ENCODE data around the gene S100B.

The S100B gene

DNA sequence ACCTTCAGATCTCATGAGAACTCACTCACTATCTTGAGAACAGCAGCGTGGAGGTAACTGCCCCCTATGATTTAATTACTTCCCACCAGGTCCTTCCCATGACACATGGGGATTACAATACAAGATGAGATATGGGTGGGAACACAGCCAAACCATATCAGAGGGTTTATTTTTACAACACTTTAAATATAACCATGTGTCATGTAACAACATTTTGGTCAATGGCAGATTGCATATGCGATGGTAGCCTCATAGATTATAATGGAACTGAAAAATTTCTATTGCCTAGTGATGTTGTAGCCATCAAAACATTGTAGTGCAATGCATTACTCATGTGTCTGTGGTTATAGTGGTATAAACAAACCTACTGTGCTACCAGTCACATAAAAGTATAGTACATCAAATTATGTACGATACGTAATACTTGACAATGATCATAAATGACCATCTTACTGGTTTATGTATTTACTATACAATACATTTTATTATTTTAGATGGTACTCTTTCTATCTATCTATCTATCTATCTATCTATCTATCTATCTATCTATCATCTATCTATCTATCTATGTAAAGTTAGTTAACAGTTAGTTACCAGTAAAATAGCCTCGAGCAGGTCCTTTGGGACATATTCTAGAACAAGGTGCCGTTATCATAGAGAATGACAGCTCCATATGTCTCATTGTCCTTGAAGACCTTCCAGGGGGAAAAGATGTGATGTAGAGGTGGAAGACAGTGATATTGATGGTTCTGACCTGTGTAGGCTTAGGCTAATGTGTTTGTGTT, 12.6 kb upstream of the S100B start:
- H3K36me3 ChIP-seq (ENCODE audit: control insufficient read depth, insufficient read depth, low read length): no peaks in the 10 kb centered on the region
- no peak overlapping the region for H3K27ac ChIP-seq (ENCODE audit: low read depth, low read length, severe bottlenecking)
- 80 to 100% methylated on average over 1 of the region's 6 CpGs for WGBS, 2 experiments (ENCODE audit: insufficient coverage in 2 of 2)
- no peak overlapping the region for H3K4me3 ChIP-seq (ENCODE audit: extremely low read depth, insufficient read depth, low read length, poor library complexity, severe bottlenecking)
- peaks cover 19% of the 10 kb centered on the region for H3K4me1 ChIP-seq (ENCODE audit: control insufficient read depth, insufficient read depth, low read length, poor library complexity, severe bottlenecking)
- peaks cover 10% of the 10 kb centered on the region for H3K9me3 ChIP-seq (ENCODE audit: control insufficient read depth, low read length)

DNA sequence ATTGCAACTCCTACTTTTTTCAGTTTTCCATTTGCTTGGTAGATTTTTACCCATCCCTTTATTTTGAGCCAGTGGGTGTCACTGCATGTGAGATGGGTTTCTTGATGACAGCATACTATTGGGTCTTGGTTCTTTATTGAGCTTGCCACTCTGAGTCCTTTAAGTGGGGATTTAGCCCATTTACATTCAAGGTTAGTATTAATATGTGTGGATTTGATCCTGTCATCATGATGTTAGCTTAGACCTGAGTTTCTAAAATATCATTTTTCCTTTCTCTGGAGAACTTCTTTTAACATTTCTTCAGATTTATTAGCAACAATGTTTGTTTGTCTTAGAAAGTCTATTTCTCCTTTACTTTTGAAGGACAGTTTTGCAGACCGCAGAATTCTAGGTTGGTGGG, 11.8 kb upstream of the S100B start:
- Histone ChIP-seq H3K4me3 (ENCODE audit: extremely low read depth, insufficient read depth, low read length, poor library complexity, severe bottlenecking) (no peak overlapping the region), H3K27ac (ENCODE audit: low read depth, low read length, severe bottlenecking) (no peak overlapping the region), H3K4me1 (ENCODE audit: control insufficient read depth, insufficient read depth, low read length, poor library complexity, severe bottlenecking) (peaks cover 14% of the 10 kb centered on the region), H3K36me3 (ENCODE audit: control insufficient read depth, insufficient read depth, low read length) (no peaks in the 10 kb centered on the region), H3K9me3 (ENCODE audit: control insufficient read depth, low read length) (peaks cover 10% of the 10 kb centered on the region)
- WGBS, 2 experiments (ENCODE audit: insufficient coverage in 2 of 2): no CpG with 5 or more reads among the region's 1 CpG

DNA sequence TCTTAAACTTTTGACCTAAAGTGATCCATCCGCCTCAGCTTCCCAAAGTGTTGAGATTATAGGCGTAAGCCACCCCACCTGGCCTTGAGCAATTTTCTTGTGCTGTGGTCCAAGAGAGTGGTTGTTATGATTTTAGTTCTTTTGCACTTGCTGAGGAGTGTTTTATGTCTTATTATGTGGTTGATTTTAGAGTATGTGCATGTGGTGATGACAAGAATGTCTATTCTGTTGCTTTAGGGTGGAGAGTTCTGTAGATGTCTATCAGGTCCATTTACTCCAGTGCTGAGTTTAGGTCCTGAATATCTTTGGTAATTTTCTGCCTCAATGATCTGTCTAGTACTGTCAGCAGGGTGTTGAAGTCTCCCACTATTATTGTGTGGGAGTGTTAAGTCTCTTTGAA, 11.2 kb upstream of the S100B start:
- WGBS, 2 experiments (ENCODE audit: insufficient coverage in 2 of 2): 87 to 96% methylated on average over 2 of the region's 2 CpGs

DNA sequence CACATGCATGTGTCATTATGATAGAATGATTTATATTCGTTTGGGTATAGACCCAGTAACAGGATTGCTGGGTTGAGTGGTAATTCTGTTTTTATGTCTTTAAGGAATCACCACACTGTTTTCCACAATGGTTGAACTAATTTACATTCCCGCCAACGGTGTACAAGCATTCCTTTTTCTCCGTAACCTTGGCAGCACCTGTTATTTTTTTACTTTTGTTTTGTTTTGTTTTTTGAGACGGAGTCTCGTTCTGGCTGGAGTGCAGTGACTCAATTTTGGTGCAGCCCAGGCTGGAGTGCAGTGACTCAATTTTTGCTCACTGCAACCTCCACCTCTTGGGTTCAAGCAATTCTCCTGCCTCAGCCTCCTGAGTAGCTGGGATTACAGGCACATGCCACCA, 8.5 kb upstream of the S100B start:
- Histone ChIP-seq H3K4me3 (ENCODE audit: extremely low read depth, insufficient read depth, low read length, poor library complexity, severe bottlenecking) (no peak overlapping the region), H3K9me3 (ENCODE audit: control insufficient read depth, low read length) (peaks cover 9% of the 10 kb centered on the region), H3K27ac (ENCODE audit: low read depth, low read length, severe bottlenecking) (no peak overlapping the region), H3K36me3 (ENCODE audit: control insufficient read depth, insufficient read depth, low read length) (no peaks in the 10 kb centered on the region), H3K4me1 (ENCODE audit: control insufficient read depth, insufficient read depth, low read length, poor library complexity, severe bottlenecking) (no peaks in the 10 kb centered on the region)
- WGBS, 2 experiments (ENCODE audit: insufficient coverage in 2 of 2): 83 to 84% methylated on average over 1 to 6 of the region's 6 CpGs

More for the DNA sequence above, 11.2 kb upstream of the S100B start:
- no peak overlapping the region for H3K27ac ChIP-seq (ENCODE audit: low read depth, low read length, severe bottlenecking)
- peaks cover 10% of the 10 kb centered on the region for H3K9me3 ChIP-seq (ENCODE audit: control insufficient read depth, low read length)
- no peak overlapping the region for H3K4me3 ChIP-seq (ENCODE audit: extremely low read depth, insufficient read depth, low read length, poor library complexity, severe bottlenecking)
- peaks cover 13% of the 10 kb centered on the region for H3K4me1 ChIP-seq (ENCODE audit: control insufficient read depth, insufficient read depth, low read length, poor library complexity, severe bottlenecking)
- H3K36me3 ChIP-seq (ENCODE audit: control insufficient read depth, insufficient read depth, low read length): no peaks in the 10 kb centered on the region

DNA sequence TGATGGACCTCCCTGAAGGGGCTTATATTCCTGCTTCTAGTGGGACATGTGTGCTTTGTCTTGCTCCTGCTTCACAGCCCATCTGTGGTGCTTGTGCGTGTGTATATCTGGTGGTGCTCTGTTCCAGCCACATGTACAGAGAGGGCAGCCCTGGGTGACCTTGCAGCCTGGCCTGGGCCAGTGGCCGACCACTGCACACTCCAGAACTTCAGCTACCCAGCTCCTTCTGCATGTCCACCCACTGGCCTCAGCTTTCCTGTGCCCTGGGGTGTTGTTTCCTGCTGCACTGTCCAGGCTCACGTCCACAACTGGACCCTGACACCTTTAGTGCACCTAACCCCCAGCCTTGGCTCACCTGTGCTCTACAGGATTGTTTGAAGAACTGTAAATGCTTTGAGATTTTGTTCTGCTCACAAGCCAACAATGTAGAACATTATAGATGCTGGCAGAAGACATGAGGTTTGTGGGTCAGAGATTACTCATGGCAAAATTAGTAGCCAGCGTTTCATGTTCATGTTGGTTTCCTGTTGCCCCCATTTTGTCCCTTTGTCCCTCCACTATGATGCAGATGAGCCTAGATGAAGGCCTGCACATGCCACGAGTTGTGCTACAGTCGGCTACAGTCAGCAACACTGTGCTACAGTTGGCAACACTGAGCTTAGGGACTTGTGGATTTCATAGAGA, 5.3 kb upstream of the S100B start:
- H3K4me1 ChIP-seq (ENCODE audit: control insufficient read depth, insufficient read depth, low read length, poor library complexity, severe bottlenecking): no peaks in the 10 kb centered on the region
- peaks cover 5% of the 10 kb centered on the region for H3K9me3 ChIP-seq (ENCODE audit: control insufficient read depth, low read length)
- H3K36me3 ChIP-seq (ENCODE audit: control insufficient read depth, insufficient read depth, low read length): no peaks in the 10 kb centered on the region
- 89 to 98% methylated on average over 4 of the region's 6 CpGs for WGBS, 2 experiments (ENCODE audit: insufficient coverage in 2 of 2)
- H3K27ac ChIP-seq (ENCODE audit: low read depth, low read length, severe bottlenecking): no peak overlapping the region
- H3K4me3 ChIP-seq (ENCODE audit: extremely low read depth, insufficient read depth, low read length, poor library complexity, severe bottlenecking): no peak overlapping the region

GRCh38 chr21:46608672-46609111, 3.8 kb upstream of the S100B start:
- no peaks in the 10 kb centered on the region for H3K4me1 ChIP-seq (ENCODE audit: control insufficient read depth, insufficient read depth, low read length, poor library complexity, severe bottlenecking)
- H3K9me3 ChIP-seq (ENCODE audit: control insufficient read depth, low read length): peaks cover 5% of the 10 kb centered on the region
- H3K4me3 ChIP-seq (ENCODE audit: extremely low read depth, insufficient read depth, low read length, poor library complexity, severe bottlenecking): no peak overlapping the region
- H3K27ac ChIP-seq (ENCODE audit: low read depth, low read length, severe bottlenecking): no peak overlapping the region
- H3K36me3 ChIP-seq (ENCODE audit: control insufficient read depth, insufficient read depth, low read length): no peaks in the 10 kb centered on the region
- WGBS, 2 experiments (ENCODE audit: insufficient coverage in 2 of 2): 89 to 94% methylated on average over 1 to 2 of the region's 3 CpGs

DNA sequence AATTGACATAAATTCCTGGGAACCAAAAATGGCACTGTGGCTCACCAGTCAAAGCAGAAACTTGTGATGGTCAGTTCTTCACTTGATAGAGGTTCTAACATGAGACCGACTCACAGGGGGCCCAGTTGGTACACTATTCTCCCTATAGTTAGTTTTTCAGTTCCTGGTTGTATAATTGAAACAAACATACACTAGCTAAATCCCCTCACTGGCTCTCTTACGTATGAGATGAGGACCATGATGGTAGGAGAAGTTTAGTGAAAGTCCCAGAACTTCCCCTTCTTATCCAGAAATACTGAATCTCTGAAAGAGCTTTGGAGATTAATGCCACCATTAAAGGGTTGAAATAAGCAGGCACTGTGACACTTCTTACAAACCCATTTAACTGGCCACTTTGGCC, 2.8 kb upstream of the S100B start:
- Histone ChIP-seq H3K9me3 (ENCODE audit: control insufficient read depth, low read length) (peaks cover 5% of the 10 kb centered on the region), H3K27ac (ENCODE audit: low read depth, low read length, severe bottlenecking) (no peak overlapping the region), H3K4me3 (ENCODE audit: extremely low read depth, insufficient read depth, low read length, poor library complexity, severe bottlenecking) (no peak overlapping the region), H3K4me1 (ENCODE audit: control insufficient read depth, insufficient read depth, low read length, poor library complexity, severe bottlenecking) (no peaks in the 10 kb centered on the region), H3K36me3 (ENCODE audit: control insufficient read depth, insufficient read depth, low read length) (no peaks in the 10 kb centered on the region)
- no CpG with 5 or more reads among the region's 2 CpGs for WGBS, 2 experiments (ENCODE audit: insufficient coverage in 2 of 2)

- Histone ChIP-seq H3K9me3 (ENCODE audit: control insufficient read depth, low read length) (peaks cover 5% of the 10 kb centered on the region), H3K36me3 (ENCODE audit: control insufficient read depth, insufficient read depth, low read length) (no peaks in the 10 kb centered on the region), H3K27ac (ENCODE audit: low read depth, low read length, severe bottlenecking) (no peak overlapping the region), H3K4me3 (ENCODE audit: extremely low read depth, insufficient read depth, low read length, poor library complexity, severe bottlenecking) (no peak overlapping the region), H3K4me1 (ENCODE audit: control insufficient read depth, insufficient read depth, low read length, poor library complexity, severe bottlenecking) (peaks cover 10% of the 10 kb centered on the region)
- 91 to 95% methylated on average over 5 to 6 of the region's 7 CpGs for WGBS, 2 experiments (ENCODE audit: insufficient coverage in 2 of 2)
These were observed 1.5 kb upstream of the S100B start for GRCh38 chr21:46606427-46606813.

DNA sequence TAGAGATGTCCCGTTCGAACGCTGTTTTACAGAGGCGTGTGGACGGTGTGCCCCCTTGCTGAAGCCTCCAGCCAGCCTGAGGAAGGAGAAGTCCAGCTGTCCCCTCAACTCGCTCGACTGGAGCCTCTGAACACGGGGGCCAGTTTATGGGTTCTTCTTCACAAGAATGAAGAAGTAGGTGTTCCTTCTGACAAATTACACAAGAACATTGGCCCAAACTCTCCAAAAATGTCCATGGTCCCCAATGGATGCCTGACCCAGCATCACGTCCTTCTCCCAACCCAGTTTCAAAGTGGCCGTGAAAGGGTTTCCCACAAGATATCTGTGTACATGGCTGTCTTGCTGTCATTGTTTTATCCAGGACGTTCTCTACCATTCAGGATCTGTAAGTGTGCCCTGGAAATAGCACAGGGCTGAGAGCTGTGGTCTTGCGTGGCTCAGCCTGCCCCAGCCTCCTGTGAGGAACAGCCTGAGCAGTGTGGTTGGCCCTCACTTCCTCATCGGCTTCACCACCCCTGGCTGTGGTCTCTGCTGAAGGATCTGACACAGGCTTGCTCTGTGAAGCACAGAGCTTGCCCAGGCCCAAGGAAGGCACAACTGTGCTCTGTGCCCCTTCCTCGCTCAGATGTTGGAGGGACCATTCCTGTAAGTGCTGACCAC, 1.0 kb upstream of the S100B start:
- no peak overlapping the region for H3K27ac ChIP-seq (ENCODE audit: low read depth, low read length, severe bottlenecking)
- H3K4me3 ChIP-seq (ENCODE audit: extremely low read depth, insufficient read depth, low read length, poor library complexity, severe bottlenecking): no peak overlapping the region
- no peaks in the 10 kb centered on the region for H3K36me3 ChIP-seq (ENCODE audit: control insufficient read depth, insufficient read depth, low read length)
- H3K9me3 ChIP-seq (ENCODE audit: control insufficient read depth, low read length): peaks cover 5% of the 10 kb centered on the region
- peaks cover 13% of the 10 kb centered on the region for H3K4me1 ChIP-seq (ENCODE audit: control insufficient read depth, insufficient read depth, low read length, poor library complexity, severe bottlenecking)
- 90 to 96% methylated on average over 7 to 11 of the region's 14 CpGs for WGBS, 2 experiments (ENCODE audit: insufficient coverage in 2 of 2)

DNA sequence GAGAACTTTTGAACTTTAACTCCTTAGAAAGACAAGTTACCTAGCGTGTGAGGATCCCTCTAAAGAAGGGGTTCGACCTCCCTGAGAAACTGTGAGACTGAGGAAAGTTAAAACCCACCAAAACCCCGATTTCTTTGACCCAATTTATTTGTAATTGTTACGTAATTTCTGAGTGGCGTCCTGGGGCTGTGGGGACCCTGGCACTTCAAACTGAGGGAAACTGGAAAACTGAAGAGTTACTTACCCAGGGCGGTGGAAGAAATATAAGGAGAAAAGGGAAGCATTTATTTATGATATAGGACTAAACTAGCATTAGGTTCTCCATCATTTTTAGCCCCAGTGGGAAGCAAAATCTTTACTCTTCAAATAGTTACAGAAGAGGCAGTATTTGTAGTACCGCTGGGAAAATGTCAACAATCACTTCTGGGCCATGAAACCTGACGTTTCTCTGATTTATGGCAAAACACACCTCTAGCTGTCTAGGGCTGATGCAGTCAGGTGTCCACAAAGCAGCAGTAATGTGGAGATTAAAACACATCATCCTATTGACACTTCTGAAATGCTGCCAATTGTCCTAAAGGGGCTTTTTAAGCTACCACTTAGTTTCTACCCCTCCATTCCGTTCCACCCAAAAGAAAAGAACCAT, 430 bp downstream of the S100B start:
- 82 to 84% methylated on average over 3 to 5 of the region's 9 CpGs for WGBS, 2 experiments (ENCODE audit: insufficient coverage in 2 of 2)
- H3K4me1 ChIP-seq (ENCODE audit: control insufficient read depth, insufficient read depth, low read length, poor library complexity, severe bottlenecking): peaks cover 24% of the 10 kb centered on the region
- H3K36me3 ChIP-seq (ENCODE audit: control insufficient read depth, insufficient read depth, low read length): no peaks in the 10 kb centered on the region
- no peaks in the 10 kb centered on the region for H3K9me3 ChIP-seq (ENCODE audit: control insufficient read depth, low read length)
- no peak overlapping the region for H3K4me3 ChIP-seq (ENCODE audit: extremely low read depth, insufficient read depth, low read length, poor library complexity, severe bottlenecking)
- H3K27ac ChIP-seq (ENCODE audit: low read depth, low read length, severe bottlenecking): no peak overlapping the region

Measured in mesodermal cell (in vitro differentiated cells).